ENCODE results near the gene FAM240B. TPM values are rescaled to one million over a fixed set of nuclear protein-coding genes. Genes with fewer than 3 reads are reported as not detected.

Gene FAM240B
- total RNA-seq, 2 experiments from 2014 or later = not detected

Other genes starting within 250 kb of the FAM240B start
- gene ANKRD18A, start 99.5 kb downstream of the FAM240B start, total RNA-seq = 1 to 10 TPM in 1 of 2 experiments, under 1 TPM in 1; 0.19 to 1.5 TPM